CD4-positive, alpha-beta T cell treated with Interleukin-17A for 1 hour (primary cell): ENCODE data around the gene ZCCHC10.
"Not testable (repeated sequence)": the region's sequence is repeated elsewhere in the genome, so short reads cannot be mapped to it uniquely, and the experiment has no call there.

Source experiments
- DNase-seq: peaks from one replicate; pipeline ENCODE4 v3.0.0-alpha.2; 2020

Gene ZCCHC10

GRCh38 chr5:132972436-132972828 lies 53.9 kb downstream of the ZCCHC10 start:
- DNase-seq = not testable (repeated sequence)

- DNase-seq = no peak
These were observed 54.6 kb downstream of the ZCCHC10 start for GRCh38 chr5:132971483-132972435.

- no peak for DNase-seq
These were observed 61.2 kb downstream of the ZCCHC10 start for GRCh38 chr5:132965120-132965519.

- DNase-seq = peak; percentile 90
These were observed 62.9 kb downstream of the ZCCHC10 start, which contains the start of gene AFF4 for GRCh38 chr5:132963171-132964104. Gene AFF4 (minus strand): TSS chr5:132963634. CDS start chr5:132937189, 26,445 bp downstream.

- DNase-seq = peak; percentile 30
These were observed 63.8 kb downstream of the ZCCHC10 start for GRCh38 chr5:132962429-132963021.

GRCh38 chr5:132961887-132962286 lies 64.5 kb downstream of the ZCCHC10 start:
- no peak for DNase-seq

DNA sequence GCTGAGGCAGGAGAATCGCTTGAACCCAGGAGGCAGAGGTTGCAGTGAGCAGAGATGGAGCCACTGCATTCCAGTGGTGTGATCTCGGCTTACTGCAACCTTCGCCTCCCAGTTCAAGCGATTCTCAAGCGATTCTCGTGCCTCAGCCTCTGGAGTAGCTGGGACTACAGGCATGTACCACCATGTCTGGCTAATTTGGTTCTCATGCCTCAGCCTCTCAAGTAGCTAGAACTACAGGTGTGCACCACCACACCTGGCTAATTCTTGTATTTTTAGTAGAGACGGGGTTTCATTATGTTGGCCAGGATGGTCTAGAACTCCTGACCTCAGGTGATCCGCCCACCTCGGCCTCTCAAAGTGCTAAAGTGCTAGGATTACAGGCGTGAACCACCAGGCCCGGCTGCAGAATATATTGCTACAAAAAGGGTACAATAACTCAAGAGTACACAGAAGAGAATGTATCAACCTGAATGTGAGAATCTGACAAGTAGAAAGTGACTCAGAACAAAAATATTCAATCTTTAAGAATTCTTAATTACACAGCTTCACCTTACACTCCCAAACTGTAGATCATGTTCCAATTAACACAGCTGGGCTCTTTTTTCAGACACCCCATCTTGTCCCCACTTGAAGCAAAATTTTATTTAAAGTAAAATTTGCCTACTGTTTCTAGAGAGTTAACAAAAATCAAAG lies 65.1 kb downstream of the ZCCHC10 start:
- DNase-seq = not testable (repeated sequence)

- not testable (repeated sequence) for DNase-seq
These were observed 70.1 kb downstream of the ZCCHC10 start for GRCh38 chr5:132956166-132956799.

DNA sequence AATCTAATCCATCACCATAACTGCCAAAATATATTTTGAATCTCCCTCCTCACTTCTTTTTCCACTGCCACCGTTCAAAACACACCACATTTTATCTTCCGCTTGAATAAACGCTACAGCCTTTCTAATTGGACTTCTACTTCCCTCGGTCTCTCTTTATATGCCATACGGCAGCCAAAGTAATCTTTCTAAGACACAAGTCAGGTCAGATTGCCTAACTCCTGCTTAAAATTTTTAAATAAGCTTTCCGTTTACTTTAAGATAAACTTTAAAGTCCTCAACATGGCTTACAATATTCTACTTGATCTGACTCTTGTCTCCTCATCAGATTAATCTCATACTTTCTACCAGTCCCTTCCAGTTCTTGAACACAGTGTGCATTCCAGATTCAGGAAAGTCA lies 72.6 kb downstream of the ZCCHC10 start:
- no peak for DNase-seq

DNA sequence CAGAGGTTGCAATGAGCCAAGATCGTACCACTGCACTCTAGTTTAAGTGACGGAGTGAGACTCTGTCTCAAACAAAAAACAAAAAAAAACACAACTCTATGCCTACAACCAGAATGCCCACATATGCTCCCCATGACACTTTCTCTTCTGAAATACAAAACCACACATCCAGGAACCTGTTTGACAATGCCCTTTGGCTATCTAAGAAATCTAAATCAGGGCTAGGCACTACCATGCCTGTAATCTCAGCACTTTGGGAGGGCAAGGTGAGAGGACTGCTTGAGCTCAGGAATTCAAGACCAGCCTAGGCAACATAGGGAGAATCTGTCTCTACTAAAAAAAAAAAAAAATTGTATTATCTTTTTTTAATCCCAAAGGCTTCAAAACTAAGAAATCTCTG lies 73.5 kb downstream of the ZCCHC10 start:
- no peak for DNase-seq

GRCh38 chr5:132951897-132952296 lies 74.5 kb downstream of the ZCCHC10 start:
- no peak for DNase-seq

DNA sequence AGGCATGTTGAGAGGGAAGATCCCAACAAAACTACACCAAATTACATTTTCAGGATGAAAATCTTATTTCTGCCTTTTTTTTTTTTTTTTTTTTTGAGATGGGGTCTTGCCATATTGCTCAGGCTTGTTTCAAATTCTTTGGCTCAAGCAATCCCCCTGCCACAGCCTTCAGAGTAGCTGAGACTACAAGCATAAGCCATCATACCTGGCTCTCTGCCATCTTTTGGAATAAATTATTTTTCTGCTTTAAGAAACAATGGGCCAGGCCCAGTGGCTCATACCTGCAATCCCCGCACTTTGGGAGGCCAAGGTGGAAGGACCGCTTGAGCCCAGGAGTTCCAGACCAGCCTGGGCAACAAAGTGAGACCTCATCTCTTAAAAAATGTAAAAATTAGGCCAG lies 77.2 kb downstream of the ZCCHC10 start:
- DNase-seq = no peak

- no peak for DNase-seq
These were observed 78.7 kb downstream of the ZCCHC10 start for GRCh38 chr5:132947671-132948070.
